B cell (primary cell): ENCODE results near the gene CAPG. TPM values are rescaled to one million over a fixed set of nuclear protein-coding genes. Genes with fewer than 3 reads are reported as not detected.

Experiments used
- ATAC-seq: fragments of 200-7000 bp; cut with Tn5 transposase; one replicate; pipeline ENCODE4 v1.10.0; 2021; ENCODE audit warnings: low read depth, mild to moderate bottlenecking, moderate number of reproducible peaks, moderate library complexity
- CTCF ChIA-PET: fragments of 350-600 bp; sonication (Branson Sonifier 250); formaldehyde crosslinking; loops from one replicate; lab custom pipeline; 2021; ENCODE audit warnings: antibody characterized with exemption, inconsistent platforms; lab: Charles Lee
- POLR2A ChIA-PET: fragments of 350-600 bp; sonication (Branson Sonifier 250); formaldehyde crosslinking; loops from one replicate; lab custom pipeline; 2021; ENCODE audit warnings: antibody characterized with exemption; lab: Charles Lee
- DNase-seq: peaks from one replicate; pipeline ENCODE4 v3.0.0; 2013
- H2AFZ ChIP-seq: 2 replicates; pipeline ENCODE4 v1.6.1; 2012; ENCODE audit warnings: mild to moderate bottlenecking, low read depth, low read length; ENCODE audit not compliant: insufficient read depth, poor library complexity, severe bottlenecking
- H3K27ac ChIP-seq, 2 donors: 1 replicate in 1 of 2; 2 replicates in 1 of 2; pipeline ENCODE4 v1.5.1; 2012 to 2013; ENCODE audit warnings: low read length in 2 of 2, mild to moderate bottlenecking in 2 of 2, moderate library complexity in 1 of 2
- H3K27me3 ChIP-seq, 4 experiments: fragments of 200-600 bp in 1 of 4; sonication (generic) in 1 of 4; replicated peaks in 1 of 4; 1 replicate in 2 of 4; 2 replicates in 2 of 4; pipeline versions ENCODE4 v1.6.1 to v1.7.0; 2013 to 2016; ENCODE audit warnings: low read length in 3 of 4, mild to moderate bottlenecking in 2 of 4, mixed read lengths in 1 of 4, moderate library complexity in 1 of 4; ENCODE audit not compliant: insufficient read depth in 4 of 4, control insufficient read depth in 3 of 4; ENCODE audit errors: control extremely low read depth in 1 of 4
- H3K36me3 ChIP-seq, 2 experiments: replicated peaks in 1 of 2; 1 replicate in 1 of 2; 2 replicates in 1 of 2; pipeline versions ENCODE4 v1.6.1 to v1.7.1; 2013; ENCODE audit warnings: low read length in 1 of 2; ENCODE audit not compliant: insufficient read depth in 2 of 2, control insufficient read depth in 1 of 2; ENCODE audit errors: control extremely low read depth in 1 of 2, extremely low read depth in 1 of 2
- H3K4me1 ChIP-seq, 2 donors: fragments of 200-600 bp in 1 of 2; sonication (generic) in 1 of 2; 1 replicate in 1 of 2; 2 replicates in 1 of 2; pipeline versions ENCODE4 v1.5.1 to v1.6.1; 2013 to 2017; ENCODE audit warnings: low read length in 2 of 2; ENCODE audit not compliant: control insufficient read depth in 2 of 2, insufficient read depth in 2 of 2
- H3K4me2 ChIP-seq: replicated peaks from 2 replicates; pipeline ENCODE3; 2012; ENCODE audit warnings: mild to moderate bottlenecking, low read depth, low read length; ENCODE audit not compliant: poor library complexity, severe bottlenecking
- H3K4me3 ChIP-seq, 5 experiments: fragments of 200-600 bp in 1 of 5; sonication (generic) in 1 of 5; 1 replicate in 3 of 5; 2 replicates in 2 of 5; pipeline versions ENCODE4 v1.5.1 to v1.7.0; 2011 to 2016; ENCODE audit warnings: low read length in 4 of 5, mild to moderate bottlenecking in 4 of 5, low read depth in 2 of 5, control low read depth in 1 of 5, moderate library complexity in 1 of 5; ENCODE audit not compliant: insufficient read depth in 1 of 5; ENCODE audit errors: control extremely low read depth in 1 of 5, extremely low read depth in 1 of 5
- H3K79me2 ChIP-seq: fragments of 200-600 bp; sonication (generic); one replicate; pipeline ENCODE4 v1.6.0; 2016; ENCODE audit warnings: low read length; ENCODE audit not compliant: control insufficient read depth, insufficient read depth
- H3K9ac ChIP-seq: fragments of 200-600 bp; sonication (generic); 2 replicates; pipeline ENCODE4 v1.6.1; 2017; ENCODE audit warnings: mild to moderate bottlenecking, low read length, moderate library complexity
- H3K9me3 ChIP-seq, 3 donors: one replicate each; pipeline versions ENCODE4 v1.6.1 to v1.7.1; 2013; ENCODE audit warnings: low read length in 2 of 3; ENCODE audit not compliant: control insufficient read depth in 2 of 3, insufficient read depth in 1 of 3; ENCODE audit errors: control extremely low read depth in 1 of 3
- H4K20me1 ChIP-seq: 2 replicates; pipeline ENCODE4 v1.6.0; 2012; ENCODE audit warnings: mild to moderate bottlenecking, low read length; ENCODE audit not compliant: insufficient read depth, control insufficient read depth, poor library complexity, severe bottlenecking
- H3K27ac Mint-ChIP-seq: one replicate; pipeline ENCODE4 v1.8.0; 2021; ENCODE audit warnings: mixed read lengths
- H3K27me3 Mint-ChIP-seq: one replicate; pipeline ENCODE4 v1.8.0; 2021; ENCODE audit warnings: mixed read lengths
- H3K4me1 Mint-ChIP-seq: one replicate; pipeline ENCODE4 v1.8.0; 2021; ENCODE audit warnings: mixed read lengths
- H3K4me3 Mint-ChIP-seq: one replicate; pipeline ENCODE4 v1.8.0; 2021; ENCODE audit warnings: mixed read lengths
- H3K9me3 Mint-ChIP-seq: one replicate; pipeline ENCODE4 v1.8.0; 2022; ENCODE audit warnings: mixed read lengths; ENCODE audit not compliant: insufficient read depth
- EZH2 ChIP-seq: IDR thresholded peaks from 2 replicates; pipeline ENCODE4 v1.6.1; 2012; ENCODE audit warnings: borderline replicate concordance, low read depth, mild to moderate bottlenecking, moderate library complexity, low read length; ENCODE audit not compliant: insufficient read depth, poor library complexity, severe bottlenecking
- WGBS: methylation state at CpG from one replicate; pipeline ENCODE4 v1.1.5; 2013; ENCODE audit warnings: missing lambda C conversion rate; ENCODE audit not compliant: insufficient coverage; 5-methylcytosine and 5-hydroxymethylcytosine counted together
- intact Hi-C: fragments of 100-400 bp; cut with micrococcal nuclease; formaldehyde crosslinking; loops from one replicate; pipeline ENCODE4 v1.10.0; 2022
- polyA plus RNA-seq: library from polyadenylated mRNA; depleted of rRNA; stranded (reverse); fragments of >200 nt; gene quantifications from 2 replicates; pipeline ENCODE4 v1.2.3, GENCODE V29; 2012
- total RNA-seq, 2 donors: library from RNA; stranded (reverse); fragments of 120-200 nt in 1 of 2; gene quantifications; 1 replicate in 1 of 2; 2 replicates in 1 of 2; pipeline versions ENCODE4 v1.2.3 to v1.2.4, GENCODE V29; 2013 to 2022
- TF ChIP-seq, protein P1 (sequence below): fragments of 200-600 bp; IDR thresholded peaks from one replicate; pipeline ENCODE4 v1.8.0; 2022; ENCODE audit warnings: antibody characterized with exemption, mild to moderate bottlenecking

CAPG gene
- total and polyA plus RNA-seq, 2 donors (not counting 1 experiment from before 2014, with no cell fraction given) = 158 to 210 TPM

DNA sequence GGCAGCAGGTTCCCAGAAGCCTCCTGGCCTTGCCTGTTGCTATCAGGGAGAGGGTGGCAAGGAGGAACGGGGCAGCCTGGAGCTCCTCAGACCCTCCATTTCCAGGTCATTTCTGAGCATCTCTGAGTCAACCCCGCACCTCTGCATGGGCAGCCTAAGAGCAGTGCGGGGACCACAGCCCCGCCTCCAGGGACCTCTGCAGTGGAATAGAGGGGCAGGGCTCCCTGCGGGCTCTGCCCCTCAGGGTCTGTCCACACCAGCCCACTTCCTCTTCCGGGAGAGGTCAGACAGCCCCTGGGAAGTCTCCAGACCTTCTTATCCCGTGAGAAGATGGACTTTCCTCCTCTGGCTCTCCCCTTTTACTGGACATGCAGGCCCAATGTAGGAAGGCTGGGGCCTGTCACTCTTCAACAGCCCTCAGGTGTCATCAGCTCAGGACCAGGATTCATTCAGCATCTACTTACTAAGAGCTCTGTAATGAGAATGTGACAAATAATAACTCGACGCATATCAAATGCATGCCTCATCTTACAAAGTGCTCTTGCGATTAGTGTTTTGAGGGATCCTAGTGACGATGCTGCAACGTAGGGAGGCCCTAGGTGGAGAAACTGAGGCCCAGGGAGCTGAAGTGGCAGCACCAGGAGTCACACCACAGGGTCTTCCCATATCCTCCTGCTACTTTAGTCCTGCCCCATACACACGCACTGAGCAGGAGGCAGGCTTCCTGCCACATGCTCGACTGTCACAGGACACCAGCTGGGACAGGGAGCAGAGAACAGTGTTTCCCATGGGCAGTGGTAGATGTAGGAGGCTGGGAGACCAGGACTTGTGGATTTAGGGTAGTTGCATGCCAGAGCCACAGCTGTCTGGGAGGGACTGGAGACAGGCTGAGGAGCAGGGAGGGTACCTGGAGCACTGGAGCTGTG is 36.4 kb upstream of the CAPG start:
- H3K27me3 Mint-ChIP-seq = no peaks in the 10 kb centered on the region
- Histone ChIP-seq H3K4me1 (no peaks in the 10 kb centered on the region), H2AFZ (no peak overlapping the region), H3K79me2 (no peaks in the 10 kb centered on the region), H3K9ac (no peak overlapping the region), H4K20me1 (no peaks in the 10 kb centered on the region), H3K4me3 (no peak overlapping the region), H3K27me3 (peaks cover 0 to 3% (median 0%) of the 10 kb centered on the region in 4 experiments), H3K9me3 (peaks cover 0 to 3% (median 0%) of the 10 kb centered on the region in 3 donors), H3K36me3 (no peaks in the 10 kb centered on the region), H3K4me2 (no peak overlapping the region), H3K27ac (no peak overlapping the region)
- intact Hi-C loops = no loop called here
- no peaks in the 10 kb centered on the region for H3K4me1 Mint-ChIP-seq
- CTCF ChIA-PET = interaction anchor here (2.1 kb wide), 1 partner anchor 104 kb away, joined by 7 read pairs; no protein-coding TSS in a partner anchor
- TF ChIP-seq, protein P1, sequence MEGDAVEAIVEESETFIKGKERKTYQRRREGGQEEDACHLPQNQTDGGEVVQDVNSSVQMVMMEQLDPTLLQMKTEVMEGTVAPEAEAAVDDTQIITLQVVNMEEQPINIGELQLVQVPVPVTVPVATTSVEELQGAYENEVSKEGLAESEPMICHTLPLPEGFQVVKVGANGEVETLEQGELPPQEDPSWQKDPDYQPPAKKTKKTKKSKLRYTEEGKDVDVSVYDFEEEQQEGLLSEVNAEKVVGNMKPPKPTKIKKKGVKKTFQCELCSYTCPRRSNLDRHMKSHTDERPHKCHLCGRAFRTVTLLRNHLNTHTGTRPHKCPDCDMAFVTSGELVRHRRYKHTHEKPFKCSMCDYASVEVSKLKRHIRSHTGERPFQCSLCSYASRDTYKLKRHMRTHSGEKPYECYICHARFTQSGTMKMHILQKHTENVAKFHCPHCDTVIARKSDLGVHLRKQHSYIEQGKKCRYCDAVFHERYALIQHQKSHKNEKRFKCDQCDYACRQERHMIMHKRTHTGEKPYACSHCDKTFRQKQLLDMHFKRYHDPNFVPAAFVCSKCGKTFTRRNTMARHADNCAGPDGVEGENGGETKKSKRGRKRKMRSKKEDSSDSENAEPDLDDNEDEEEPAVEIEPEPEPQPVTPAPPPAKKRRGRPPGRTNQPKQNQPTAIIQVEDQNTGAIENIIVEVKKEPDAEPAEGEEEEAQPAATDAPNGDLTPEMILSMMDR = no peak
- no peak for TF ChIP-seq EZH2
- no peak overlapping the region for H3K4me3 Mint-ChIP-seq
- WGBS = 87% methylated on average over 9 of the region's 14 CpGs
- H3K27ac Mint-ChIP-seq = no peak overlapping the region
- ATAC-seq (no peak), DNase-seq (no peak)
- H3K9me3 Mint-ChIP-seq = no peaks in the 10 kb centered on the region
- POLR2A ChIA-PET = no interaction called here
